M059J (cell line): ENCODE data around the gene FJX1. TPM values are rescaled to one million over a fixed set of nuclear protein-coding genes. Genes with fewer than 3 reads are reported as not detected.
"Not testable (repeated sequence)": the region's sequence is repeated elsewhere in the genome, so short reads cannot be mapped to it uniquely, and the experiment has no call there.

Experiments used
- DNase-seq: peaks from one replicate; pipeline ENCODE4 v3.0.0-alpha.2; 2012; ENCODE audit warnings: low read depth
- total RNA-seq: library from RNA; depleted of rRNA; stranded (reverse); fragments of >200 nt; shearing (Covaris generic); gene quantifications from 2 replicates; pipeline ENCODE4 v1.2.3, GENCODE V29; 2014

Gene FJX1
- total RNA-seq, 1 experiment from 2014 or later: 14.4 TPM

- DNase-seq: no peak
Measured at GRCh38 chr11:35631891-35632290, 13.6 kb downstream of the FJX1 start.

DNA sequence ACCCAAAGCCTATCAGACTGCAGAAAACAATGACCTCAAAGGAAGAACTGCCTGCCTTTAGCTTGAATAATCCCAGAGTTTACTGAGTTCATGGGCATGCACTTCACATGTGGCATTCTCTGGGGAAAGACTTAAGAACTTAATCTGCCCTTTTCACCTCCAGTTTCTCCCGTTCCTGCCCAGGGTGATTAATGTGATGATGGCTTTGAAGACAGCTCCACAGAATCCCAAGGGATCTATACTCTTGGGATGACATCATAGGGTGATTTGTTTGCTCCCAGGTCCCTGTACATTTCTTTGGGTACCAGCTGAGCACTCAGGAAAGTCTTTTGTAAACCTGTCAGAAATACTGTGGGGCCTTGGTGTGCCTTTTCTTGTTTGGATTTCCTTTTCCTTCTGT is 14.0 kb downstream of the FJX1 start:
- peak; percentile 52 for DNase-seq

GRCh38 chr11:35633827-35634423 is 15.7 kb downstream of the FJX1 start:
- no peak for DNase-seq

DNA sequence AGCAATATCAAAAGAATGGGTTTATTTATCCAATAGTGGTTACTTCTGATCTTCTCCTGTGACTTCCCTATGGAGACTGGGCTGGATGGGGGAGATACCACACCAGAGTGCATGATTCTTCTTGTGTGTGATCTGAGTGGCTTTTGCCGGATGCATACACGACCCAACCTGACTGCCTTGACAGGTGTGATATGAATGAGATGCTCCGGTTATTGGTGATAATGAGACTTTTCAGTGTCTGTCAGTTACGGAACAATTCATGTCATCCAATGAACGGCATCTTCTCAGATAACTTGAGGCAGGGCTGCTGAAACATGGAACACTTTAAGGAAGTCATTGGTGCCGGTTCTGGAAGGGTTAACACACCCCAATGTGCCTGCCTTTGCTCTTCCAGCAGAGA is 17.7 kb downstream of the FJX1 start:
- DNase-seq: no peak

DNA sequence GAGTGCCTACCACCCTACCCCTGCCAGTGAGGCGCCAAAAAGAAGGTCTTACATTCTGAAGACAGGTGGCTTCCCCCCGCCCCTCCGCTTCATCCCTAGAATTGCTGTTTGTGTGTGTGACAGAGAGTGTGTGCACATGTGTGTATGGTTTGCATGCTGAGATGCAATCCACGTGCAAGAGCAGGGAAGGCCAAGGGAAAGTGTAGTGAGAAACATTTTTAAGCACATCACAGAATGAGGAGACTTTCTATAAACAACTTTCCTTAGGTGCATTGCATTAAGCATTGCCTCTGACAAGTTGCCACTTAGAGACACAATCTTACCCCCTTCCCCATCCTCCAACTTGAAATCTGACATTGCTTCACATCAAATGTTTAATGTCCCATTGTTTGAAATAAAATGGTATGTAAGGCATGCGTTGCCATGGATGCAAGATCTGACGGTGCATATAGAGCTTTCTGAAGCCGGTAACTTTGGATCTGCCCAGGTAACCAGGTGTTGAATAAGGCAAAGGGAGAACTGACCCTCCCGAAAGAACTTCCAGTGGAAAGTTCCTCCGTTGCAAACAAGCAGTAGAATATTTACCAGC is 21.4 kb downstream of the FJX1 start:
- DNase-seq: no peak

DNA sequence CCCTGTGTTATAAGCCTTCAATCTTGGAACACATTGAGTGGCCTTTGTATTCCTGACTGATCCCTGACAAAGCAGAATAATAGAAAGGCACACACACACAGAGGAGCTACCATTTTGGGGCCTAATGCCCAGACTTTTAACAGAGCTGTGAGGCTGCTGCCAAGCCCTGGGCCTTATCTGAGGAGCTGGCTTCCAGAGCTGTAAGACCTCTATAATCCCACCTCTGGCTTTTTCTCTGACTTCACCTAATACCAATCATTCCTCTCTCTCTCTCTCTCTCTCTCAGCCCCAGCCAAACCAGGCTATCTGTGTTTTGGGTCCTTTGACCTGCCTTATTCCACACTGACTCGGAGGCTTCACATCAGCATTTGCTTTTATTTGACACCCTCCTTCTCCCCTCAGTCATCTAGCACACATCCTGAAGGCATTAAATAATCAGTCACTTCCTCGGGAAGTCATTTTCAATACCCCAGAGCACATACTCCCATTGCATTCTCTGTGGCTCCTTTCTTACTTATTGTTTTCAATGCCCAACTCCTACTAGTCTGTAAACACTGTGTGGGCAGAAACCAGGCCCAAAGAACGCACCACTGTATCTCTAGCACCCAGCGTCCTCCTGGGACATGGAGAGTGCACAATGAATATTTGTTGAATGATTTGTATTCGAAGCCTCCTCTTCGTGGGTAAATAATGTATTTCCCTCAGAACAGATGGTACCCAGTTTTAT is 23.1 kb downstream of the FJX1 start:
- DNase-seq: no peak

DNA sequence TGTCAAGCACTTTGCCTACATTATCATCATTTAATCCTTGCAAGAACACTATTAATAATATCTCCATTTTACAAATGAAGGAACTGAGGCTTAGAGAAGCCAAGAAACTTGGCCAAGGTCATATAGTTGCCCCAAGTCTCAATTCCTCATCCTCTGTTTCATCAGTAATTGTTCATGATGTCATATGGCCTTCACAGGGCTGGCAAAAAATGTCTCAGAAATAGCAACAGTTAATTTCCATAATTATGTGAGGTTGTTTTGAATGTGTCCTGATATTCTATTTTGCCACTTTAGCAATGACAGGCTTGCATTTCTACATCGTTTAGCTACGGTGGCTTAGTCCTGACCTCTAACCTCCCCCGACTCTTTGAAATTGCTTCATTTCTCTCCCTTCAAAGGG is 23.7 kb downstream of the FJX1 start:
- DNase-seq: no peak

- no peak for DNase-seq
Measured at GRCh38 chr11:35647421-35648093, 29.3 kb downstream of the FJX1 start.

DNA sequence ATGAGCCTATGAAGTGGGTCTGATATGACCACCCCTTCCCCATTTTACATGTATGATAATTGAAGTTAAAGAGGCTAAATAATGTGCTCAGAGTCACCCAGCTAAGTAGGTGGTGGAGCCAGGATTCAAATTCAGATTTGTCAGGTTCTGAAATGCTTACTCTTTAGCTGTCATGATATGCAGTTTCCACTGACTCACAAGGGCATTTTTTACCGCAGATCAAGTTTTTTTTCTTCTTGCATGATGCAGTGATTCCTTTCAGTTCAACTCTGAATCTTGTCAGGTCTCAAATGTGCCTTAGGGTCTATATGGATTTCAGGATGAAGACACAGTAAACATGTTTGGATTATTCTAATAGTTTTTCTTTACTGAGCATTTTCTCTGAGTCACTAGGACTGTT is 31.7 kb downstream of the FJX1 start:
- DNase-seq: peak; percentile 79

GRCh38 chr11:35650467-35650866 is 32.2 kb downstream of the FJX1 start:
- DNase-seq: peak; percentile 25

DNA sequence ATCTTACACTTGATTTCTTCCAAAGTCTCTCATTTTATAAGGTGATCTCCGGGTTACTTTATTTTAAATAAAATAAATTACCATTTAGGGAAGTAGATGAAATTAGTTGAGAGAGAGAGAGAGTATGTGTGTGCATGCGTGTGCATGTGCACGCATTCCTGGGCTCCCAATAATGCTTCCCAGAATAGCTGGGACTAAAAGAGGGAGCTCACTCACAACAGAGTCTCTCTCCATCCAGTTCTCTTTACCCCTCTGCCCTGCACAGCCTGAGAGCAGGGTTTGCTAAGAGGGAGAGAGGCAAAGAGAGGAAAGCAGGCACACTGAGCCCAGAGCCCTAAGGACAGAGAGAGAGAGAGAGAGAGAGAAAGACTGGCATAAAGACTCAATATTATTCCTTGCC is 33.0 kb downstream of the FJX1 start:
- DNase-seq: no peak

- not testable (repeated sequence) for DNase-seq
Measured at GRCh38 chr11:35652786-35653185, 34.5 kb downstream of the FJX1 start.

DNA sequence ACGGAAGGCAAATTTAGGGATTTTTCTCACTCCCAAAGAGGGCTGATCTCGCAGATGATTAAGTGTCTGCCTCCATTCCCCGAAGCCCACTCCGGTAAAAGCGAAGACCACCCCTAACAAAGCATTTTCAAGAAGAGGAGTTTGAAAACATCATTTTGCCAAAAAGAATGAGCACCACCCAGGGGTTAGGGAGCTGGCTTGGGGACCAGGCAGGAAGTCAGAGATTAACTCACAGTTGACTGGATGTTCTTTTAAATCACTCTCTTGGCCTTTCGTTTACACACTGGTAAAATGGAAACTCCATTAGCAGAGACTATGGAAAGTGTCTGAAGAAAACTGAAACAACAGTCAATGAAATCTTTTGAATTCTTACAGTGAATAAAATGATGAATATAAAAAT is 36.5 kb downstream of the FJX1 start:
- no peak for DNase-seq

- no peak for DNase-seq
Measured at GRCh38 chr11:35655254-35655653, 37.0 kb downstream of the FJX1 start.

- no peak for DNase-seq
Measured at GRCh38 chr11:35655856-35656255, 37.6 kb downstream of the FJX1 start.

GRCh38 chr11:35658020-35658948 is 40.0 kb downstream of the FJX1 start:
- DNase-seq: peak; percentile 21

- no peak for DNase-seq
Measured at GRCh38 chr11:35661534-35661933, 43.3 kb downstream of the FJX1 start.

- peak; percentile 31 for DNase-seq
Measured at GRCh38 chr11:35662061-35662648, 43.9 kb downstream of the FJX1 start.

DNA sequence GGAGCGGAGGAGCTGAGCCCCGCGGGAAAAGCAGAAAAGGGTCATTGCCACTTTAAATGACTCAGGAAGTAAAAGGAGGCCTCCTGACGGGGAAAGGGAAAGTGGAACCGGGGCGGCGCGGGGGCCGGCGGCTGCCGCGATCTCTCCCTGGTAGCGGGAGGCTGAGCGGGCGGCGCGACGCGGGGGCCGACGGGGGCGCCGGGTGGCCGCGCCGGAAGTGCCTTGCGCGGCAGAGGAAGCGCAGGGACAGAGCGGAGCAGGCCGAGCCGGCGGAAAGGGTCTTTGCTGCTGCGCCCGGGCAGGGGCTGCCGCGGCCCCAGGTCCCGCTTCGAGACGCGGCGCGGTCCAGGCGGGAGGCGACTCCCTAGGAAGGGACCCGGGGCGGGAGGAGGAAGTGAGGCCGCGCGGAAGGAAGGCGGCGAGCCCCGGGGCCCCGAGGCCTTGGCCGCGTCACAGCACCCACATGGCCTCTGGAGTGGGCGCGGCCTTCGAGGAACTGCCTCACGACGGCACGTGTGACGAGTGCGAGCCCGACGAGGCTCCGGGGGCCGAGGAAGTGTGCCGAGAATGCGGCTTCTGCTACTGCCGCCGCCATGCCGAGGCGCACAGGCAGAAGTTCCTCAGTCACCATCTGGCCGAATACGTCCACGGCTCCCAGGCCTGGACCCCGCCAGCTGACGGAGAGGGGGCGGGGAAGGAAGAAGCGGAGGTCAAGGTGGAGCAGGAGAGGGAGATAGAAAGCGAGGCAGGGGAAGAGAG is 44.6 kb downstream of the FJX1 start, which contains the start of gene TRIM44:
TSS of gene TRIM44 (plus strand) at position 127 of the 759 bp plus-strand sequence. CDS start at position 464, 337 bp downstream.
- DNase-seq: peak; percentile 88

DNA sequence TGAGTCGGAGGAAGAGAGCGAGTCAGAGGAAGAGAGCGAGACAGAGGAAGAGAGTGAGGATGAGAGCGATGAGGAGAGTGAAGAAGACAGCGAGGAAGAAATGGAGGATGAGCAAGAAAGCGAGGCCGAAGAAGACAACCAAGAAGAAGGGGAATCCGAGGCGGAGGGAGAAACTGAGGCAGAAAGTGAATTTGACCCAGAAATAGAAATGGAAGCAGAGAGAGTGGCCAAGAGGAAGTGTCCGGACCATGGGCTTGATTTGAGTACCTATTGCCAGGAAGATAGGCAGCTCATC is 45.1 kb downstream of the FJX1 start:
- no peak for DNase-seq
